Hepatocyte (in vitro differentiated cells): ENCODE data around the gene RHBDD3. TPM values are rescaled to one million over a fixed set of nuclear protein-coding genes. Genes with fewer than 3 reads are reported as not detected.

Experiments
- DNase-seq: peaks from one replicate; pipeline ENCODE4 v3.0.0-alpha.2; 2016; ENCODE audit warnings: low spot score
- H2AFZ ChIP-seq: fragments of 200-600 bp; sonication (generic); 2 replicates; pipeline ENCODE4 v1.6.0; 2016; ENCODE audit warnings: antibody characterized with exemption, mild to moderate bottlenecking
- H3K27ac ChIP-seq: fragments of 200-600 bp; sonication (generic); 2 replicates; pipeline ENCODE4 v1.5.1; 2016; ENCODE audit warnings: mild to moderate bottlenecking
- H3K27me3 ChIP-seq: fragments of 200-600 bp; sonication (generic); 2 replicates; pipeline ENCODE4 v1.6.1; 2016
- H3K36me3 ChIP-seq: fragments of 200-600 bp; sonication (generic); replicated peaks from 2 replicates; pipeline ENCODE4 v1.5.1; 2016; ENCODE audit warnings: low read depth; ENCODE audit not compliant: insufficient read depth
- H3K4me1 ChIP-seq: fragments of 200-600 bp; sonication (generic); 2 replicates; pipeline ENCODE4 v1.5.1; 2016; ENCODE audit warnings: mild to moderate bottlenecking, moderate library complexity; ENCODE audit not compliant: insufficient read depth
- H3K4me2 ChIP-seq: fragments of 200-600 bp; sonication (generic); 2 replicates; pipeline ENCODE4 v1.6.0; 2016
- H3K4me3 ChIP-seq: fragments of 200-600 bp; sonication (generic); 2 replicates; pipeline ENCODE4 v1.5.1; 2016; ENCODE audit warnings: mild to moderate bottlenecking
- H3K79me2 ChIP-seq: fragments of 200-600 bp; sonication (generic); 2 replicates; pipeline ENCODE4 v1.6.0; 2017; ENCODE audit warnings: mild to moderate bottlenecking
- H3K9me2 ChIP-seq: fragments of 200-600 bp; sonication (generic); replicated peaks from 2 replicates; pipeline ENCODE4 v1.6.0; 2017; ENCODE audit warnings: mild to moderate bottlenecking; ENCODE audit not compliant: insufficient read depth
- H3K9me3 ChIP-seq: fragments of 200-600 bp; sonication (generic); 2 replicates; pipeline ENCODE4 v1.5.1; 2016; ENCODE audit warnings: low read depth, mild to moderate bottlenecking
- H4K20me1 ChIP-seq: fragments of 200-600 bp; sonication (generic); 2 replicates; pipeline ENCODE4 v1.6.0; 2016; ENCODE audit warnings: mild to moderate bottlenecking; ENCODE audit not compliant: insufficient read depth, poor library complexity, severe bottlenecking
- CTCF ChIP-seq: fragments of 200-600 bp; sonication (generic); IDR thresholded peaks from 2 replicates; pipeline ENCODE4 v1.5.1; 2016; ENCODE audit warnings: antibody characterized with exemption, mild to moderate bottlenecking; ENCODE audit not compliant: poor library complexity
- EZH2 ChIP-seq: fragments of 200-600 bp; sonication (generic); IDR thresholded peaks from 2 replicates; pipeline ENCODE4 v1.6.1; 2016; ENCODE audit warnings: antibody characterized with exemption, mild to moderate bottlenecking, borderline replicate concordance
- EZH2phosphoT487 ChIP-seq: fragments of 200-600 bp; sonication (generic); IDR thresholded peaks from one replicate; pipeline ENCODE4 v1.6.1; 2018; ENCODE audit warnings: antibody characterized with exemption, mild to moderate bottlenecking, low read depth, moderate library complexity; ENCODE audit not compliant: unreplicated experiment, severe bottlenecking
- WGBS: methylation state at CpG from one replicate; pipeline ENCODE4 v1.1.6; 2016; ENCODE audit warnings: low lambda C conversion rate; ENCODE audit errors: missing lambda C conversion rate; 5-methylcytosine and 5-hydroxymethylcytosine counted together
- polyA plus RNA-seq: library from polyadenylated mRNA; unstranded; fragments of >200 nt; fragmentation: Nextera tagmentation; extraction: Ambion mirVana; gene quantifications from 2 replicates; pipeline ENCODE4 v1.2.1, GENCODE V29; 2016
- total RNA-seq: library from RNA; depleted of rRNA; stranded (reverse); fragments of >200 nt; gene quantifications from 2 replicates; pipeline ENCODE4 v1.2.3, GENCODE V29; 2014

The RHBDD3 gene
- total and polyA plus RNA-seq, 2 experiments from 2014 or later = 27.2 to 46.7 TPM

GRCh38 chr22:29259253-29259899 lies 8.4 kb downstream of the RHBDD3 start:
- no peak for DNase-seq
- Histone ChIP-seq H3K27me3 (no peaks in the 10 kb centered on the region), H3K79me2 (no peaks in the 10 kb centered on the region), H3K36me3 (no peaks in the 10 kb centered on the region), H3K9me3 (no peaks in the 10 kb centered on the region), H3K4me1 (no peaks in the 10 kb centered on the region), H3K4me2 (no peak overlapping the region), H4K20me1 (no peaks in the 10 kb centered on the region), H2AFZ (no peak overlapping the region), H3K4me3 (no peak overlapping the region), H3K9me2 (no peaks in the 10 kb centered on the region), H3K27ac (no peak overlapping the region)
- TF ChIP-seq CTCF (no peak), EZH2 (no peak), EZH2phosphoT487 (no peak)
- 72% methylated on average over 10 of the region's 11 CpGs for WGBS

DNA sequence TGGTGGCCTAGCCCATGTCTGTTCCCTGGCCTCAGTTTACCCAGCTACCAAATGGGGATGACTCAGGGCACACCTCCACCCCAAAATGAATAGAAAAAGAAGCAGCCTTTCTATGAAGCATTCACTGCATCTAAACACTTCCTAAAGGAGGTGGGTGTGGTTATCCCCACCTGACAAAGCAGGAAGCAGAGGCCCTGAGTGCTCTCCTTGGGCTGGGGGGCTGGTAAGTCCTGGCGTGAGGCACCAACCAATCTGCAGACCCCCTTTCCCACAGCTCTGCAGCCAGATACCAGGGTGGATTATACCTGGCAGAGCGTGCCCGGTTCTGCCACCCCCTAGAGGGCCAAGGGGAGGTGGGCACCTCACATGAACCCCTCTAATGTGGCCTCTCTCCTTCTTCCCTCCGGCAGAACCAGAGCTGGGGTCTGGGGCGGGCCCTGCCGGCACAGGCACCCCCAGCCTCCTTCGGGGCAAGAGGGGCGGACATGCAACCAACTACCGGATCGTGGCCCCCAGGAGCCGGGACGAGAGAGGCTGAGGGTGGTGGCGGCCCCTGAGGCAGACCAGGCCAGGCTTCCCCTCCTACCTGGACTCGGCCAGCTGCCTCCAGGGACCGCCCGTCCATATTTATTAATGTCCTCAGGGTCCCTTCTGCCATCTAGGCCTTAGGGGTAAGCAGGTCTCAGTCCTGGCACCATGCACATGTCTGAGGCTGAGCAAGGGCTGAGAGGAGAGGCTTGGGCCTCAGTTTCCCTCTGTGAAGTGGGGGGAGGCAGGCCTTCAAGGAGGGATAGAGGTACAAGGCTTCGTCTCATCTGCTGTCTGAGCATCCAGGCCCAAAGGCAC lies 9.2 kb downstream of the RHBDD3 start:
- TF ChIP-seq EZH2 (no peak), EZH2phosphoT487 (no peak), CTCF (no peak)
- 95% methylated on average over 17 of the region's 17 CpGs for WGBS
- no peak overlapping the region for H3K4me2 ChIP-seq
- no peaks in the 10 kb centered on the region for H3K36me3 ChIP-seq
- no peaks in the 10 kb centered on the region for H3K79me2 ChIP-seq
- no peaks in the 10 kb centered on the region for H3K4me1 ChIP-seq
- H3K9me3 ChIP-seq = no peaks in the 10 kb centered on the region
- no peak overlapping the region for H2AFZ ChIP-seq
- H3K4me3 ChIP-seq = no peak overlapping the region
- H3K27me3 ChIP-seq = no peaks in the 10 kb centered on the region
- no peak for DNase-seq
- no peaks in the 10 kb centered on the region for H3K9me2 ChIP-seq
- H3K27ac ChIP-seq = no peak overlapping the region
- no peaks in the 10 kb centered on the region for H4K20me1 ChIP-seq

DNA sequence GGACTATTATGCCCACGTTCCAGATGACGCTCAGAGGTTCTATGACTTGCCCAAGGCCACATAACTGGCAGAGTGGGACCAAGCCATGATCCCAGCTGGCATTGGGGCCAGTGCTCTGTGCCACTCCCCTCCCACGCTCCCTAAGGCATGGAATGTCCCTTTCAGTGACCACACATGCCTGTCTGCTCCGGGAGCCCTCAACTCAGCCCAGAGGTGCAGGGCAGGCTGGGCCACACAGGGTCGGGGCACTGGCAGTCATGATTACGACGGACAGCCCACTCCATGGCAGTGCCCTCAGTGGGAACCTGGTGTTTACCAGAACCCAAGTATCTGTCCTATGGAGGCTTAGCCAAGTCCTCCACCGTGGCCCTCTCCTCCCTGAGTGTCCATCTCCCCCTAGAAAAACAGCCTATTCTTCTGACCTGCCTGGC lies 10.0 kb downstream of the RHBDD3 start:
- Histone ChIP-seq H3K27me3 (no peaks in the 10 kb centered on the region), H3K9me2 (no peaks in the 10 kb centered on the region)
- WGBS = 67% methylated on average over 8 of the region's 8 CpGs

More for the DNA sequence above, 10.0 kb downstream of the RHBDD3 start:
- DNase-seq = no peak
- H3K4me1 ChIP-seq = no peaks in the 10 kb centered on the region
- no peaks in the 10 kb centered on the region for H3K9me3 ChIP-seq
- H3K36me3 ChIP-seq = no peaks in the 10 kb centered on the region
- TF ChIP-seq EZH2phosphoT487 = no peak
- TF ChIP-seq EZH2 = no peak
- no peak for TF ChIP-seq CTCF
- no peaks in the 10 kb centered on the region for H3K79me2 ChIP-seq
- H3K4me2 ChIP-seq = no peak overlapping the region
- no peaks in the 10 kb centered on the region for H4K20me1 ChIP-seq
- no peak overlapping the region for H3K27ac ChIP-seq
- no peak overlapping the region for H2AFZ ChIP-seq
- H3K4me3 ChIP-seq = no peak overlapping the region
